Sciatic nerve (tissue), 2 donors: ENCODE data around the gene NPAT. TPM values are rescaled to one million over a fixed set of nuclear protein-coding genes. Genes with fewer than 3 reads are reported as not detected.

Experiments used
- ATAC-seq: fragments of 200-7000 bp; cut with Tn5 transposase; one replicate; pipeline ENCODE4 v1.9.1; 2020; ENCODE audit warnings: mild to moderate bottlenecking, moderate library complexity
- DNase-seq: peaks from one replicate; pipeline ENCODE4 v3.0.0-alpha.2; 2020; ENCODE audit warnings: low spot score
- intact Hi-C: fragments of 100-400 bp; cut with DNase I; formaldehyde crosslinking; loops from one replicate; pipeline ENCODE4 v1.14.2; 2022
- total RNA-seq: library from RNA; stranded (reverse); fragmentation: NEBNext Ultra II Directional; extraction: Animal tissue kit (Norgen Biotek cat#: 25700); gene quantifications from one replicate; pipeline ENCODE4 v1.2.1, GENCODE V29; 2021
- donor health status: DM: no; HTN: no; CAD: no.
- donor health status: DM: no; HTN: no; CAD: no.

NPAT gene
- total RNA-seq, 1 donor from 2014 or later = 18.1 TPM

GRCh38 chr11:108117746-108118371, 104.6 kb downstream of the NPAT start:
- intact Hi-C loops = no loop called here
- DNase-seq (no peak), ATAC-seq (no peak)

- ATAC-seq (peak; percentile 94), DNase-seq (peak; percentile 91)
- intact Hi-C loops = no loop called here
Observed at GRCh38 chr11:108115500-108116140, 106.8 kb downstream of the NPAT start.

GRCh38 chr11:108112057-108112456, 110.4 kb downstream of the NPAT start:
- no peak for ATAC-seq

GRCh38 chr11:108111126-108111525, 111.3 kb downstream of the NPAT start:
- DNase-seq = no peak
- intact Hi-C loops = no loop called here
- no peak for ATAC-seq

More at GRCh38 chr11:108112057-108112456, 110.4 kb downstream of the NPAT start:
- no peak for DNase-seq
- intact Hi-C loops = no loop called here

Other genes starting within 250 kb of the NPAT start
- gene CUL5, start 213.7 kb downstream of the NPAT start, total RNA-seq = 41.5 TPM
- 72.5 TPM for gene ACAT1, start 101.1 kb downstream of the NPAT start, total RNA-seq
- gene ATM, start 429 bp upstream of the NPAT start, total RNA-seq = 140 TPM
- 1.7 TPM for gene C11orf65, start 244.9 kb upstream of the NPAT start, total RNA-seq